ENCODE data around the gene CNTFR.

Gene CNTFR

DNA sequence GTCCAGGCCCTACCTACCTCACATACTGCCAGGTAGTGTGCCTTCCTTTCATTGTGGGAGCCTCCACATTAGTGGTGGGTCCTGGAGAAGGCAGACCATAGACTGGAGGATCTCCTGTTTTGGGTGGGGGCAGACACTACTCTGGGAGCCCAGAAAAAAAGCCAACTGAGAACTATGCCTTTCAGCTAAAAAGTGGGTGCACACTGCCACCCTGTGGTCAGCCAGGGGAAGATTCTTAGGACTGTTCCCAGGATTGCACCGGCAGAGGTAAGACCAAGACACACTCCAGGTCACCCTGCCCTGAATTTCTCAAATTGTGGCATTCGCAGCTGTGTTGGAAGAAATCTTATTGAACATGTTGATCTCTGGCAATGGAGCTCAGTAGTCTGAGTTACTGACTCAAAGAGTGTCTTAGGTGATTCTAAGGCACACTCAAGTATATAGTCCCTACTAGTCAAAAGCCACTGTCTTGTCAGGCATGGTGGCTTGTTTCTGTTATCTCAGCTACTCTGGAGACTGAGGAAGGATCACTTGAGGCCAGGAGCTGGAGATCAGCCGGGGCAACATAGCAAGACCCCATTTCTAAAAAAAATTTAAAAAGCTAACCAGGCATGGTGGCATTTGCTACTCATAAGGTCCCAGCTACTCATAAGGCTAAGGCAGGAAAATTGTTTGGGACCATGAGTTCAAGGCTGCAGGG, 44.5 kb upstream of the CNTFR start:
- Histone ChIP-seq H3K27me3 (ENCODE audit: control insufficient read depth, low read length) (peaks cover 16% of the 10 kb centered on the region), H3K4me3 (ENCODE audit: low read length) (no peak overlapping the region), H4K20me1 (ENCODE audit: control insufficient read depth, insufficient read depth, low read depth, low read length) (no peaks in the 10 kb centered on the region)

DNA sequence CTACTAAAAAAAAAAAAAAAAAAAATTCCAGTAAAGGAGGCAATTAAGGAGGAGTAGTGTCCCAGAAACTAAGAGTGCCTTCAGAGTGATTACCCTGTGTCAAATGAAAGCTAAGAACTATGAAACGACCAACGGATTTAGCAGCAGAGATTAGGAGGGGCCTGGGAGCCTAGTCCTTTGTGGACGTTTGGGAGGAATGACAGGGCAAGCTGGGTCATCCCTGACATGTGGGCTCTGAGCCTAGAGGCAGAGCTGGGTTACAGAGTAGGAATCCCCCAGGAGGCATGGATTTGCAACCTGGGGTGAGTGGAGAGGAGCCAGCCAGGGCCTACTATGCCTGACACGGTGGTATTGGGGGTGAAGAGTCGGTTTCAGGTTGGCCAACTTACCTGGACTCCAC, 43.6 kb upstream of the CNTFR start:
- no peak overlapping the region for H3K4me2 ChIP-seq (ENCODE audit: low read length)
- H3K27me3 ChIP-seq (ENCODE audit: control insufficient read depth, low read length) = peaks cover 24% of the 10 kb centered on the region
- TF ChIP-seq EZH2phosphoT487 (IDR thresholded peaks at IDR 0.05; ENCODE audit: borderline replicate concordance, low read length) = no peak
- TF ChIP-seq, protein P1, sequence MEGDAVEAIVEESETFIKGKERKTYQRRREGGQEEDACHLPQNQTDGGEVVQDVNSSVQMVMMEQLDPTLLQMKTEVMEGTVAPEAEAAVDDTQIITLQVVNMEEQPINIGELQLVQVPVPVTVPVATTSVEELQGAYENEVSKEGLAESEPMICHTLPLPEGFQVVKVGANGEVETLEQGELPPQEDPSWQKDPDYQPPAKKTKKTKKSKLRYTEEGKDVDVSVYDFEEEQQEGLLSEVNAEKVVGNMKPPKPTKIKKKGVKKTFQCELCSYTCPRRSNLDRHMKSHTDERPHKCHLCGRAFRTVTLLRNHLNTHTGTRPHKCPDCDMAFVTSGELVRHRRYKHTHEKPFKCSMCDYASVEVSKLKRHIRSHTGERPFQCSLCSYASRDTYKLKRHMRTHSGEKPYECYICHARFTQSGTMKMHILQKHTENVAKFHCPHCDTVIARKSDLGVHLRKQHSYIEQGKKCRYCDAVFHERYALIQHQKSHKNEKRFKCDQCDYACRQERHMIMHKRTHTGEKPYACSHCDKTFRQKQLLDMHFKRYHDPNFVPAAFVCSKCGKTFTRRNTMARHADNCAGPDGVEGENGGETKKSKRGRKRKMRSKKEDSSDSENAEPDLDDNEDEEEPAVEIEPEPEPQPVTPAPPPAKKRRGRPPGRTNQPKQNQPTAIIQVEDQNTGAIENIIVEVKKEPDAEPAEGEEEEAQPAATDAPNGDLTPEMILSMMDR (IDR thresholded peaks at IDR 0.05; ENCODE audit: low read depth, low read length, poor library complexity, severe bottlenecking) = no peak
- peaks cover 15% of the 10 kb centered on the region; the same call in 1 of the 2 replicates for H3K36me3 ChIP-seq (ENCODE audit: control insufficient read depth, low read length)
- no peak overlapping the region for H3K27ac ChIP-seq (ENCODE audit: low read depth, low read length)
- H3K79me2 ChIP-seq (ENCODE audit: control insufficient read depth, low read length) = peaks cover 22% of the 10 kb centered on the region
- no peaks in the 10 kb centered on the region for H3K9me2 ChIP-seq (replicated peaks; ENCODE audit: control insufficient read depth, low read length)
- peaks cover 26% of the 10 kb centered on the region for H3K4me1 ChIP-seq (ENCODE audit: control insufficient read depth, low read length)
- no peak overlapping the region for H3K4me3 ChIP-seq (ENCODE audit: low read length)
- peaks cover 3% of the 10 kb centered on the region; the same call in 1 of the 2 replicates for H3F3A ChIP-seq (ENCODE audit: control insufficient read depth, insufficient read depth)
- no peaks in the 10 kb centered on the region for H4K20me1 ChIP-seq (ENCODE audit: control insufficient read depth, insufficient read depth, low read depth, low read length)
- H3K9me3 ChIP-seq (ENCODE audit: control insufficient read depth, insufficient read depth, low read length) = no peaks in the 10 kb centered on the region

More for the DNA sequence above, 44.5 kb upstream of the CNTFR start:
- Histone ChIP-seq H3K4me1 (ENCODE audit: control insufficient read depth, low read length) (peaks cover 27% of the 10 kb centered on the region), H3K27ac (ENCODE audit: low read depth, low read length) (no peak overlapping the region), H3K4me2 (ENCODE audit: low read length) (no peak overlapping the region), H3K9me2 (replicated peaks; ENCODE audit: control insufficient read depth, low read length) (no peaks in the 10 kb centered on the region), H3F3A (ENCODE audit: control insufficient read depth, insufficient read depth) (peaks cover 3% of the 10 kb centered on the region; the same call in 1 of the 2 replicates), H3K9me3 (ENCODE audit: control insufficient read depth, insufficient read depth, low read length) (no peaks in the 10 kb centered on the region), H3K36me3 (ENCODE audit: control insufficient read depth, low read length) (peaks cover 15% of the 10 kb centered on the region; the same call in 1 of the 2 replicates), H3K79me2 (ENCODE audit: control insufficient read depth, low read length) (peaks cover 22% of the 10 kb centered on the region)
- no peak for TF ChIP-seq EZH2phosphoT487 (IDR thresholded peaks at IDR 0.05; ENCODE audit: borderline replicate concordance, low read length)
- TF ChIP-seq, protein P1 (IDR thresholded peaks at IDR 0.05; ENCODE audit: low read depth, low read length, poor library complexity, severe bottlenecking) = peak; percentile 97

DNA sequence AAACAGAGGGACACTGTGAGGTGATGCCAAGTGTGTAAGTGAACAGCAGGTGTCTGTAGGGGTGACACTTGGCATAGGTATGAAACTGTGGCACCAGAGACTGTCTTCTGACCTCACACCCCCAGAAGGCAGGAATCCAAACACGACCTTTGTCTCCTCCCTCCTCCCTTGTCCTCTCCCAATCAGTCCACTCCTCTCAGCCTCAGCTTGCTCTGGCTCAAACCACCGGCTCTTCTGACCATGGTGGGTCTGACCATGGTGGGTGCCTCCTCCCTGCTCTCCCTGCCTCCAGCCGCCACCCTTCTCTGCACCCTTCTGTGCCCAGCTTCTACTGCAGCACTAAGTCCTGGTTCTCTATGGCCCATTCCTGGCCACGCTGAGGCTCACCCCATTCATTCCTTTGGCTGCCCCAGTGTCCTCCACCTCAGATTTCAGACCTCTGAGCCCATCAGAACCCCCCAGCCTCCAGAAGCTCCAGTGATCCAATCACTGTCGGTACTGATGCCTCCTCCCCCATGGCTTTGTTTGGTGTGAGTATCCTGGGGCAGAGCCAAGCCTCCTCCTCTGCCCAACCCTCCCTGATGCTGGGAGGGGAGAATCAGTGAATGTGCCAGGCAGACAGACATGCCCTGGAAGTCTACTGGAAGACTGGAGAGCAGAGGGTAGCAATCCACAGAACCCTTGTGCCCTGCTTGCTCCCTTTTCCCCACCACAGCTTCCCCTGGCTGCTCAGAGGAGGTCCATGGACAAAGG, 41.1 kb upstream of the CNTFR start:
- Histone ChIP-seq H3K36me3 (ENCODE audit: control insufficient read depth, low read length) (peaks cover 6% of the 10 kb centered on the region; the same call in 1 of the 2 replicates), H3K4me1 (ENCODE audit: control insufficient read depth, low read length) (peaks cover 18% of the 10 kb centered on the region), H3K79me2 (ENCODE audit: control insufficient read depth, low read length) (peaks cover 4% of the 10 kb centered on the region), H3K9me3 (ENCODE audit: control insufficient read depth, insufficient read depth, low read length) (no peaks in the 10 kb centered on the region), H3F3A (ENCODE audit: control insufficient read depth, insufficient read depth) (peaks cover 3% of the 10 kb centered on the region; the same call in 1 of the 2 replicates), H3K9me2 (replicated peaks; ENCODE audit: control insufficient read depth, low read length) (no peaks in the 10 kb centered on the region), H4K20me1 (ENCODE audit: control insufficient read depth, insufficient read depth, low read depth, low read length) (no peaks in the 10 kb centered on the region), H3K4me3 (ENCODE audit: low read length) (no peak overlapping the region), H3K27ac (ENCODE audit: low read depth, low read length) (no peak overlapping the region), H3K4me2 (ENCODE audit: low read length) (no peak overlapping the region), H3K27me3 (ENCODE audit: control insufficient read depth, low read length) (peaks cover 47% of the 10 kb centered on the region)
- TF ChIP-seq EZH2phosphoT487 (IDR thresholded peaks at IDR 0.05; ENCODE audit: borderline replicate concordance, low read length) = no peak
- TF ChIP-seq, protein P1 (IDR thresholded peaks at IDR 0.05; ENCODE audit: low read depth, low read length, poor library complexity, severe bottlenecking) = no peak
